ENCODE data around the gene NTRK3.

GRCh38 chr15:88142121-88142520 lies 114.4 kb downstream of the NTRK3 start:
- TF ChIP-seq CTCF (IDR thresholded peaks at IDR 0.05), result no peak
- no peak for TF ChIP-seq EP300 (IDR thresholded peaks at IDR 0.05)
- TF ChIP-seq POLR2AphosphoS5 (IDR thresholded peaks at IDR 0.05), result no peak

Data from upper lobe of left lung (tissue), 4 donors.